K562 treated with DMSO at 1 percent for 48 hours (cell line): ENCODE results near the gene C4BPA. TPM values are rescaled to one million over a fixed set of nuclear protein-coding genes. Genes with fewer than 3 reads are reported as not detected.

ENCODE experiments used
- total RNA-seq: library from RNA; unstranded; fragments of 300-600 nt; gene quantifications from 2 replicates; pipeline ENCODE4 v1.2.3, GENCODE V29; 2022; ENCODE audit warnings: low replicate concordance; ENCODE audit errors: extremely low read depth

Gene C4BPA
- not detected in 2 replicates for total RNA-seq

DNA sequence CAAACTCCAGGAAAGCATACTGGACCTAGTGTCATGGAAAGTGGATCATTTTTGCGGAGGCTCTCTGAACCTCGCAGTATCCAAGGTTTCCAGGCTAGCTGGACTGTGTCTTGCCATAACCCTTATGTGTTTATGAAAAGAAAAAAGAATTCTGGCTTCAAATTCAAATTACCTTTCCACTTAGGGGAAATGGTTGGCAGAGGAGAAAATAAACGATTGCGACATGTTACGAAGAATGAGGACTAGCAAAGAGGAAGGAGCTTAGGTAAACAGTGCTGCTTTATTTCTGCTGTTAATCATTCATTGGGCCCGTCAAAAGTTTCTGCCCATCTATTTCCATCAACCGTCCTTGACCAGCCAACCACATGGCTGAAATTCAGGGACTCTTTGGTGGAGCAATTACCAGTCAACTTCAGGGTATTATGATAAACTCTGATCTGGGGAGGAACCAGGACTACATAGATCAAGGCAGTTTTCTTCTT, at the start of gene C4BPA:
TSS of gene C4BPA (plus strand) at position 342 of the 482 bp plus-strand sequence. CDS start 8,793 bp downstream, outside the sequence.

DNA sequence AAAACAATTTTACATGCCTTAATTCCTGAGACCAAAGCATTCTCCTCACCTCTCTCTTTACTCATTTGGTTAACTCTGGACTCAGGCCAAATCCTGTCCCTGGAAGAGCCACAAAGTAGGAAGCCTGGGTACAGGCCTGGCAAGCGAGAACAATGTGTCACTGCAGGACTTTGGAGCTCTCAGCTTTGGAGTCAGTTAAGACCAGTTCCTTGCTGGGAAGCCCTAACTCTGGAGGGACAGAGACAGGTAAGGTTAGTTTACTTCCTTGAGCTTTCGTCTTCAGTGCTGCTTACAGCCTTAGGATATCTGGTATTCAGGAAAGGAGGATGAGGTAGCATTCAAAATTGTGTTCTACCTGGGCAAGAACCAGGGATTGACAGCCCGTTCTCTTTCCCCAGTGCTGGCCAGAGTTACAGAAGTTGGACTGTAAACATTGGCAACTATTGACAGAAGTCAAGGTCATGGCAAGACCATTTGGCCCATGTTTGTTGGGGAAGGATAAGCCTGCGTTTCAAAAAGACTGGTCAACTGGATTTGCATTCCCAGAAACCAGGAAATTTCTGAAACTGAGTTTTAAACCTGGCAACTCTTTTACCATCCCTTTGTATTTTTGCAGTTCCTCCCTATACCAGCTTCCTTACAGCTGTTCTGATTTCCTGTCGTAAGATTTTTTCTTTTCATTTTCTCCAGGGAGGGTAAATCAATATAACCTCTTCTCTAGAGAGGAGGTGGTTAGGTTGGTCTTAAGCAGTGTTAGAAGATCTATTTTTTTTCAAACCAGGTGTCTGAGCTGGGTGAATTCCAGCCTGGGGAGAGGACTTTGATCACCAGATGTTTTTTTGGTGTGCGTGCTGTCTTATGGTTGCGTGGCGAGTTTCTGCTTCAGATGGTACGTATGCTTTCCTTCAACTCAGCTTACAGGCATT, 15.1 kb upstream of the C4BPA start, which contains the start of gene C4BPB:
TSS of gene C4BPB (plus strand) at position 160 of the 926 bp plus-strand sequence. CDS start at position 832, 672 bp downstream.

Other genes with a start within 250 kb of the C4BPA start
- not detected in 2 replicates for gene IL20, start 238.6 kb upstream of the C4BPA start, total RNA-seq
- not detected in 2 replicates for gene IL24, start 206.8 kb upstream of the C4BPA start, total RNA-seq
- not detected in 2 replicates for gene FCMR, start 182.3 kb upstream of the C4BPA start, total RNA-seq
- not detected in 2 replicates for gene PIGR, start 157.8 kb upstream of the C4BPA start, total RNA-seq
- gene FCAMR, start 133.8 kb upstream of the C4BPA start, total RNA-seq, result not detected in 2 replicates
- not detected in 2 replicates for gene C1orf116, start 71.5 kb upstream of the C4BPA start, total RNA-seq
- not detected in 2 replicates for gene YOD1, start 53.0 kb upstream of the C4BPA start, total RNA-seq
- gene PFKFB2, start 51.0 kb upstream of the C4BPA start, total RNA-seq, result not detected in 2 replicates
- gene C4BPB, start 15.4 kb upstream of the C4BPA start, total RNA-seq, result not detected in 2 replicates
- gene CD55, start 217.4 kb downstream of the C4BPA start, total RNA-seq, result not detected in 2 replicates